Epithelial cell of proximal tubule (primary cell): Measurements from ENCODE around the gene RORB. TPM values are rescaled to one million over a fixed set of nuclear protein-coding genes. Genes with fewer than 3 reads are reported as not detected.
A peak's percentile ranks its signal among the peaks of the same experiment; 100 is the strongest.

ENCODE experiments used
- DNase-seq: peaks from one replicate; pipeline ENCODE4 v3.0.0-alpha.2; 2011; ENCODE audit warnings: low read depth
- H3K4me3 ChIP-seq: 2 replicates; pipeline ENCODE4 v1.5.1; 2011; ENCODE audit warnings: low read depth, mild to moderate bottlenecking, low read length
- total RNA-seq: library from RNA; depleted of rRNA; stranded (reverse); fragments of >200 nt; gene quantifications from 2 replicates; pipeline ENCODE4 v1.2.3, GENCODE V29; 2015
- TF ChIP-seq, protein P1 (sequence below): conservative IDR thresholded peaks from 2 replicates; pipeline ENCODE4 v1.5.1; 2012; ENCODE audit warnings: low read depth, mild to moderate bottlenecking, low read length

Gene RORB
- total RNA-seq, 1 donor from 2014 or later, result not detected

DNA sequence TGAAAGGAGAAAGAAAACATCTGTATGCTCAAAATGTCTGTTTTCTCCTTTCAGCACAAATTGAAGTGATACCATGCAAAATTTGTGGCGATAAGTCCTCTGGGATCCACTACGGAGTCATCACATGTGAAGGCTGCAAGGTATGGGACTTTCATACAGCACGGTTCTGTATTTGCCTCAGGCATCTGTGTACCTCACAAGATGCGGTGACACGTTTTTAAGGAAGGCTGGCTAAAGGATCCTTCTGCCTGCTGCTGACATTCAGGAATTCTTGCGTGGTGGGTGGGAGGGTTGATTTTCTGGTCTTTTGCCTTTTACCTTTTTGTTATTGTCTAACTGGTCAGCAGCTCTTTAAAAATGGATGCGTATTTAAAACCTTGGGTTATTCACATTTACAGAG is 133.1 kb downstream of the RORB start:
- TF ChIP-seq, protein P1, sequence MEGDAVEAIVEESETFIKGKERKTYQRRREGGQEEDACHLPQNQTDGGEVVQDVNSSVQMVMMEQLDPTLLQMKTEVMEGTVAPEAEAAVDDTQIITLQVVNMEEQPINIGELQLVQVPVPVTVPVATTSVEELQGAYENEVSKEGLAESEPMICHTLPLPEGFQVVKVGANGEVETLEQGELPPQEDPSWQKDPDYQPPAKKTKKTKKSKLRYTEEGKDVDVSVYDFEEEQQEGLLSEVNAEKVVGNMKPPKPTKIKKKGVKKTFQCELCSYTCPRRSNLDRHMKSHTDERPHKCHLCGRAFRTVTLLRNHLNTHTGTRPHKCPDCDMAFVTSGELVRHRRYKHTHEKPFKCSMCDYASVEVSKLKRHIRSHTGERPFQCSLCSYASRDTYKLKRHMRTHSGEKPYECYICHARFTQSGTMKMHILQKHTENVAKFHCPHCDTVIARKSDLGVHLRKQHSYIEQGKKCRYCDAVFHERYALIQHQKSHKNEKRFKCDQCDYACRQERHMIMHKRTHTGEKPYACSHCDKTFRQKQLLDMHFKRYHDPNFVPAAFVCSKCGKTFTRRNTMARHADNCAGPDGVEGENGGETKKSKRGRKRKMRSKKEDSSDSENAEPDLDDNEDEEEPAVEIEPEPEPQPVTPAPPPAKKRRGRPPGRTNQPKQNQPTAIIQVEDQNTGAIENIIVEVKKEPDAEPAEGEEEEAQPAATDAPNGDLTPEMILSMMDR, result no peak
- DNase-seq, result no peak
- no peak overlapping the region for H3K4me3 ChIP-seq

GRCh38 chr9:74639112-74639511 is 142.0 kb downstream of the RORB start:
- no peak overlapping the region for H3K4me3 ChIP-seq
- DNase-seq, result no peak
- TF ChIP-seq, protein P1, result no peak

- no peak for DNase-seq
- H3K4me3 ChIP-seq, result no peak overlapping the region
- TF ChIP-seq, protein P1, result no peak
These were observed 145.2 kb downstream of the RORB start for GRCh38 chr9:74642376-74642775.

- TF ChIP-seq, protein P1, result no peak
- no peak for DNase-seq
- H3K4me3 ChIP-seq, result no peak overlapping the region
These were observed 146.3 kb downstream of the RORB start for GRCh38 chr9:74643303-74643923.

- no peak overlapping the region for H3K4me3 ChIP-seq
- TF ChIP-seq, protein P1, result no peak
- DNase-seq, result peak; percentile 22
These were observed 146.9 kb downstream of the RORB start for GRCh38 chr9:74644023-74644422.

- no peak for DNase-seq
- TF ChIP-seq, protein P1, result peak; percentile 75
- no peak overlapping the region for H3K4me3 ChIP-seq
These were observed 148.0 kb downstream of the RORB start for GRCh38 chr9:74645007-74645639.
